HepG2 (cell line): ENCODE measurements around the gene SETD5. TPM values are rescaled to one million over a fixed set of nuclear protein-coding genes. Genes with fewer than 3 reads are reported as not detected.

Source experiments
- BCL6 ChIP-seq: IDR thresholded peaks from 2 replicates; pipeline ENCODE4 v1.6.1; 2016; ENCODE audit warnings: missing genetic modification reagents, missing compliant biosample characterization
- BRCA1 ChIP-seq: sonication (generic); formaldehyde crosslinking; IDR thresholded peaks from 2 replicates; pipeline ENCODE4 v1.4.0; 2020; ENCODE audit warnings: missing genetic modification reagents
- GMEB2 ChIP-seq: IDR thresholded peaks from 2 replicates; pipeline ENCODE4 v1.6.1; 2016; ENCODE audit warnings: missing biosample characterization, missing genetic modification reagents, low read depth
- MATR3 ChIP-seq: sonication (generic); formaldehyde crosslinking; IDR thresholded peaks from 2 replicates; pipeline ENCODE4 v1.4.0; 2020; ENCODE audit warnings: missing genetic modification reagents
- MXD4 ChIP-seq: IDR thresholded peaks from 2 replicates; pipeline ENCODE4 v1.6.1; 2016; ENCODE audit warnings: mild to moderate bottlenecking, missing biosample characterization, missing genetic modification reagents
- SKI ChIP-seq: fragments of 450-650 bp; IDR thresholded peaks from one replicate; pipeline ENCODE4 v1.6.1; 2018; ENCODE audit warnings: mild to moderate bottlenecking; ENCODE audit not compliant: partially characterized antibody
- SOX6 ChIP-seq, 2 experiments: fragments of 450-650 bp in 1 of 2; sonication (generic) in 1 of 2; formaldehyde crosslinking in 1 of 2; IDR thresholded peaks; 2 replicates each; pipeline versions ENCODE4 v1.4.0 to v1.6.1; 2017 to 2020; ENCODE audit warnings: antibody characterized with exemption in 1 of 2, mild to moderate bottlenecking in 1 of 2, missing genetic modification reagents in 1 of 2
- YEATS2 ChIP-seq: sonication (generic); formaldehyde crosslinking; IDR thresholded peaks from 2 replicates; pipeline ENCODE4 v1.4.0; 2020; ENCODE audit warnings: missing genetic modification reagents, borderline replicate concordance
- ZNF75D ChIP-seq: sonication (generic); formaldehyde crosslinking; IDR thresholded peaks from 2 replicates; pipeline ENCODE4 v1.8.1; 2023; ENCODE audit warnings: missing genetic modification reagents, mild to moderate bottlenecking, borderline replicate concordance
- polyA plus RNA-seq, 8 experiments: library from polyadenylated mRNA; depleted of rRNA in 3 of 8; stranded (reverse) in 7 of 8; unstranded in 1 of 8; fragments of >200 nt; fragmentation: Illumina TruSeq in 4 of 8; extraction: Trizol in 4 of 8; gene quantifications; 2 replicates each; pipeline versions ENCODE4 v1.2.1 to v1.2.3, GENCODE V29; 2011 to 2016; ENCODE audit warnings: low read depth in 4 of 8, missing spikeins in 1 of 8, mixed read lengths in 1 of 8; ENCODE audit not compliant: insufficient read depth in 1 of 8
- total RNA-seq, 5 experiments: library from RNA; depleted of rRNA; stranded (reverse); fragments of >200 nt; fragmentation: Illumina TruSeq; extraction: Trizol; gene quantifications; 2 replicates each; pipeline ENCODE4 v1.2.3, GENCODE V29; 2016; ENCODE audit warnings: low read depth in 1 of 5
- TF ChIP-seq, protein P1 (sequence below): sonication (generic); formaldehyde crosslinking; IDR thresholded peaks from 2 replicates; pipeline ENCODE4 v1.4.0; 2020; ENCODE audit warnings: missing genetic modification reagents
- TF ChIP-seq, protein P2 (sequence below): sonication (generic); formaldehyde crosslinking; IDR thresholded peaks from 2 replicates; pipeline ENCODE4 v1.5.1; 2020; ENCODE audit warnings: mild to moderate bottlenecking, missing genetic modification reagents, borderline replicate concordance
- TF ChIP-seq, protein P3 (sequence below): sonication (generic); formaldehyde crosslinking; IDR thresholded peaks from 2 replicates; pipeline ENCODE4; 2020; ENCODE audit warnings: missing genetic modification reagents, mild to moderate bottlenecking, borderline replicate concordance

The SETD5 gene
- total and polyA plus RNA-seq, 2 of the 13 experiments (the other 11 are each of a cell fraction or from before 2014, with no cell fraction given) = 46.8 to 95.8 TPM

DNA sequence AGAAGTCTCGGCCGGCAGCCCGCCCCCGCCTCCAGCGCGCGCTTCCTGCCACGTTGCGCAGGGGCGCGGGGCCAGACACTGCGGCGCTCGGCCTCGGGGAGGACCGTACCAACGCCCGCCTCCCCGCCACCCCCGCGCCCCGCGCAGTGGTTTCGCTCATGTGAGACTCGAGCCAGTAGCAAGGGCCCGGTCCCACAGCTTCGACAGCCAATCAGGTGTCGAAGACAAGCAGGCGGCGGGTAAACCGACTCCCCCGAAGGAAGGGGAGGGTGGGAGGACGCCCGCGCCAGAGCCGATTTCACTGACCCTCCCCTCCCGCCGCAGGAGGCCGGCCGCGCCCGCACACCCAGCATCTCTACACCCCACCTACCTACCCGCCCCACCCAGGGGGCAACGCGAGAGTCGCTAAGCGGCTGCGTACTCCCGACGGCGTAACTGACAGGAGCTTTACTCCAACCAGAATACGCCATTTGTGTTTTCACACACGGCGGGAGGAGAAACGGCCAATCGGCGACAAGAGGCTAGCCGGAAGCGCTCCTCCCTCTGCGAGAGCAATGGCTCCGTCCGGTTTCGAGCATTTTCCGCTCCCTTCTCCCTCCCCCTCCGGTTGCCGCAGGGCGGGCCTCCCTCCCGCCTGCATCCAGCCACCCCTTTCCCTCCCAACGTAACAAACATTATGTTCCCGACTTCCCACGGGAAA, 633 bp upstream of the SETD5 start (continued):
- TF ChIP-seq, protein P1, sequence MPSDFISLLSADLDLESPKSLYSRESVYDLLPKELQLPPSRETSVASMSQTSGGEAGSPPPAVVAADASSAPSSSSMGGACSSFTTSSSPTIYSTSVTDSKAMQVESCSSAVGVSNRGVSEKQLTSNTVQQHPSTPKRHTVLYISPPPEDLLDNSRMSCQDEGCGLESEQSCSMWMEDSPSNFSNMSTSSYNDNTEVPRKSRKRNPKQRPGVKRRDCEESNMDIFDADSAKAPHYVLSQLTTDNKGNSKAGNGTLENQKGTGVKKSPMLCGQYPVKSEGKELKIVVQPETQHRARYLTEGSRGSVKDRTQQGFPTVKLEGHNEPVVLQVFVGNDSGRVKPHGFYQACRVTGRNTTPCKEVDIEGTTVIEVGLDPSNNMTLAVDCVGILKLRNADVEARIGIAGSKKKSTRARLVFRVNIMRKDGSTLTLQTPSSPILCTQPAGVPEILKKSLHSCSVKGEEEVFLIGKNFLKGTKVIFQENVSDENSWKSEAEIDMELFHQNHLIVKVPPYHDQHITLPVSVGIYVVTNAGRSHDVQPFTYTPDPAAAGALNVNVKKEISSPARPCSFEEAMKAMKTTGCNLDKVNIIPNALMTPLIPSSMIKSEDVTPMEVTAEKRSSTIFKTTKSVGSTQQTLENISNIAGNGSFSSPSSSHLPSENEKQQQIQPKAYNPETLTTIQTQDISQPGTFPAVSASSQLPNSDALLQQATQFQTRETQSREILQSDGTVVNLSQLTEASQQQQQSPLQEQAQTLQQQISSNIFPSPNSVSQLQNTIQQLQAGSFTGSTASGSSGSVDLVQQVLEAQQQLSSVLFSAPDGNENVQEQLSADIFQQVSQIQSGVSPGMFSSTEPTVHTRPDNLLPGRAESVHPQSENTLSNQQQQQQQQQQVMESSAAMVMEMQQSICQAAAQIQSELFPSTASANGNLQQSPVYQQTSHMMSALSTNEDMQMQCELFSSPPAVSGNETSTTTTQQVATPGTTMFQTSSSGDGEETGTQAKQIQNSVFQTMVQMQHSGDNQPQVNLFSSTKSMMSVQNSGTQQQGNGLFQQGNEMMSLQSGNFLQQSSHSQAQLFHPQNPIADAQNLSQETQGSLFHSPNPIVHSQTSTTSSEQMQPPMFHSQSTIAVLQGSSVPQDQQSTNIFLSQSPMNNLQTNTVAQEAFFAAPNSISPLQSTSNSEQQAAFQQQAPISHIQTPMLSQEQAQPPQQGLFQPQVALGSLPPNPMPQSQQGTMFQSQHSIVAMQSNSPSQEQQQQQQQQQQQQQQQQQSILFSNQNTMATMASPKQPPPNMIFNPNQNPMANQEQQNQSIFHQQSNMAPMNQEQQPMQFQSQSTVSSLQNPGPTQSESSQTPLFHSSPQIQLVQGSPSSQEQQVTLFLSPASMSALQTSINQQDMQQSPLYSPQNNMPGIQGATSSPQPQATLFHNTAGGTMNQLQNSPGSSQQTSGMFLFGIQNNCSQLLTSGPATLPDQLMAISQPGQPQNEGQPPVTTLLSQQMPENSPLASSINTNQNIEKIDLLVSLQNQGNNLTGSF (CRISPR knock-in tag) = no peak
- TF ChIP-seq, protein P2, sequence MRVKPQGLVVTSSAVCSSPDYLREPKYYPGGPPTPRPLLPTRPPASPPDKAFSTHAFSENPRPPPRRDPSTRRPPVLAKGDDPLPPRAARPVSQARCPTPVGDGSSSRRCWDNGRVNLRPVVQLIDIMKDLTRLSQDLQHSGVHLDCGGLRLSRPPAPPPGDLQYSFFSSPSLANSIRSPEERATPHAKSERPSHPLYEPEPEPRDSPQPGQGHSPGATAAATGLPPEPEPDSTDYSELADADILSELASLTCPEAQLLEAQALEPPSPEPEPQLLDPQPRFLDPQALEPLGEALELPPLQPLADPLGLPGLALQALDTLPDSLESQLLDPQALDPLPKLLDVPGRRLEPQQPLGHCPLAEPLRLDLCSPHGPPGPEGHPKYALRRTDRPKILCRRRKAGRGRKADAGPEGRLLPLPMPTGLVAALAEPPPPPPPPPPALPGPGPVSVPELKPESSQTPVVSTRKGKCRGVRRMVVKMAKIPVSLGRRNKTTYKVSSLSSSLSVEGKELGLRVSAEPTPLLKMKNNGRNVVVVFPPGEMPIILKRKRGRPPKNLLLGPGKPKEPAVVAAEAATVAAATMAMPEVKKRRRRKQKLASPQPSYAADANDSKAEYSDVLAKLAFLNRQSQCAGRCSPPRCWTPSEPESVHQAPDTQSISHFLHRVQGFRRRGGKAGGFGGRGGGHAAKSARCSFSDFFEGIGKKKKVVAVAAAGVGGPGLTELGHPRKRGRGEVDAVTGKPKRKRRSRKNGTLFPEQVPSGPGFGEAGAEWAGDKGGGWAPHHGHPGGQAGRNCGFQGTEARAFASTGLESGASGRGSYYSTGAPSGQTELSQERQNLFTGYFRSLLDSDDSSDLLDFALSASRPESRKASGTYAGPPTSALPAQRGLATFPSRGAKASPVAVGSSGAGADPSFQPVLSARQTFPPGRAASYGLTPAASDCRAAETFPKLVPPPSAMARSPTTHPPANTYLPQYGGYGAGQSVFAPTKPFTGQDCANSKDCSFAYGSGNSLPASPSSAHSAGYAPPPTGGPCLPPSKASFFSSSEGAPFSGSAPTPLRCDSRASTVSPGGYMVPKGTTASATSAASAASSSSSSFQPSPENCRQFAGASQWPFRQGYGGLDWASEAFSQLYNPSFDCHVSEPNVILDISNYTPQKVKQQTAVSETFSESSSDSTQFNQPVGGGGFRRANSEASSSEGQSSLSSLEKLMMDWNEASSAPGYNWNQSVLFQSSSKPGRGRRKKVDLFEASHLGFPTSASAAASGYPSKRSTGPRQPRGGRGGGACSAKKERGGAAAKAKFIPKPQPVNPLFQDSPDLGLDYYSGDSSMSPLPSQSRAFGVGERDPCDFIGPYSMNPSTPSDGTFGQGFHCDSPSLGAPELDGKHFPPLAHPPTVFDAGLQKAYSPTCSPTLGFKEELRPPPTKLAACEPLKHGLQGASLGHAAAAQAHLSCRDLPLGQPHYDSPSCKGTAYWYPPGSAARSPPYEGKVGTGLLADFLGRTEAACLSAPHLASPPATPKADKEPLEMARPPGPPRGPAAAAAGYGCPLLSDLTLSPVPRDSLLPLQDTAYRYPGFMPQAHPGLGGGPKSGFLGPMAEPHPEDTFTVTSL (CRISPR knock-in tag) = no peak
- TF ChIP-seq SKI (peak; percentile 59), YEATS2 (peak; percentile 91), BCL6 (CRISPR knock-in tag) (no peak), SOX6 (IDR thresholded peaks at IDR 0.05) (no peak), SOX6 (CRISPR knock-in tag; IDR thresholded peaks at IDR 0.05) (peak; percentile 63), GMEB2 (CRISPR knock-in tag) (no peak), ZNF75D (no peak), BRCA1 (CRISPR knock-in tag) (no peak), MATR3 (CRISPR knock-in tag) (no peak), MXD4 (CRISPR knock-in tag) (peak; percentile 27; the same call in 1 of the 2 replicates)
- TF ChIP-seq, protein P3, sequence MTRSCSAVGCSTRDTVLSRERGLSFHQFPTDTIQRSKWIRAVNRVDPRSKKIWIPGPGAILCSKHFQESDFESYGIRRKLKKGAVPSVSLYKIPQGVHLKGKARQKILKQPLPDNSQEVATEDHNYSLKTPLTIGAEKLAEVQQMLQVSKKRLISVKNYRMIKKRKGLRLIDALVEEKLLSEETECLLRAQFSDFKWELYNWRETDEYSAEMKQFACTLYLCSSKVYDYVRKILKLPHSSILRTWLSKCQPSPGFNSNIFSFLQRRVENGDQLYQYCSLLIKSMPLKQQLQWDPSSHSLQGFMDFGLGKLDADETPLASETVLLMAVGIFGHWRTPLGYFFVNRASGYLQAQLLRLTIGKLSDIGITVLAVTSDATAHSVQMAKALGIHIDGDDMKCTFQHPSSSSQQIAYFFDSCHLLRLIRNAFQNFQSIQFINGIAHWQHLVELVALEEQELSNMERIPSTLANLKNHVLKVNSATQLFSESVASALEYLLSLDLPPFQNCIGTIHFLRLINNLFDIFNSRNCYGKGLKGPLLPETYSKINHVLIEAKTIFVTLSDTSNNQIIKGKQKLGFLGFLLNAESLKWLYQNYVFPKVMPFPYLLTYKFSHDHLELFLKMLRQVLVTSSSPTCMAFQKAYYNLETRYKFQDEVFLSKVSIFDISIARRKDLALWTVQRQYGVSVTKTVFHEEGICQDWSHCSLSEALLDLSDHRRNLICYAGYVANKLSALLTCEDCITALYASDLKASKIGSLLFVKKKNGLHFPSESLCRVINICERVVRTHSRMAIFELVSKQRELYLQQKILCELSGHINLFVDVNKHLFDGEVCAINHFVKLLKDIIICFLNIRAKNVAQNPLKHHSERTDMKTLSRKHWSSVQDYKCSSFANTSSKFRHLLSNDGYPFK (CRISPR knock-in tag) = peak; percentile 56; the same call in 1 of the 2 replicates
